HepG2 (cell line): ENCODE data around the gene CYP27B1. TPM values are rescaled to one million over a fixed set of nuclear protein-coding genes. Genes with fewer than 3 reads are reported as not detected.
A peak's percentile ranks its signal among the peaks of the same experiment; 100 is the strongest.

Experiments
- CREBL2 ChIP-seq: sonication (generic); formaldehyde crosslinking; IDR thresholded peaks from 2 replicates; pipeline ENCODE4 v1.8.1; 2023; ENCODE audit warnings: missing genetic modification reagents, mild to moderate bottlenecking, borderline replicate concordance
- E2F1 ChIP-seq: sonication (generic); formaldehyde crosslinking; IDR thresholded peaks from 2 replicates; pipeline ENCODE4 v1.5.0; 2020; ENCODE audit warnings: missing genetic modification reagents
- GABPA ChIP-seq, 2 experiments: IDR thresholded peaks; 2 replicates each; pipeline ENCODE4 v1.6.1; 2011 to 2016; ENCODE audit warnings: low read depth in 2 of 2, low read length in 1 of 2, missing biosample characterization in 1 of 2, missing genetic modification characterization in 1 of 2
- JUND ChIP-seq: sonication (generic); formaldehyde crosslinking; IDR thresholded peaks from 2 replicates; pipeline ENCODE4 v1.8.0; 2022; ENCODE audit warnings: mild to moderate bottlenecking, missing genetic modification reagents
- TCF12 ChIP-seq, 2 experiments: fragments of 450-650 bp in 1 of 2; sonication (generic) in 1 of 2; formaldehyde crosslinking in 1 of 2; IDR thresholded peaks; 2 replicates each; pipeline versions ENCODE4 v1.6.1 to v1.8.0; 2017 to 2022; ENCODE audit warnings: antibody characterized with exemption in 1 of 2, mild to moderate bottlenecking in 1 of 2, missing genetic modification reagents in 1 of 2, moderate library complexity in 1 of 2
- ZBTB33 ChIP-seq: sonication (generic); formaldehyde crosslinking; IDR thresholded peaks from 2 replicates; pipeline ENCODE4 v1.4.0; 2020; ENCODE audit warnings: missing genetic modification reagents
- ZBTB37 ChIP-seq: sonication (generic); formaldehyde crosslinking; IDR thresholded peaks from 2 replicates; pipeline ENCODE4 v1.4.0; 2020; ENCODE audit warnings: mild to moderate bottlenecking, missing genetic modification reagents
- ZNF496 ChIP-seq: sonication (generic); formaldehyde crosslinking; IDR thresholded peaks from 2 replicates; pipeline ENCODE4 v1.8.1; 2023; ENCODE audit warnings: mild to moderate bottlenecking, moderate library complexity, missing genetic modification reagents; ENCODE audit not compliant: insufficient replicate concordance
- ZNF512 ChIP-seq: sonication (generic); formaldehyde crosslinking; IDR thresholded peaks from 2 replicates; pipeline ENCODE4 v1.4.0; 2020; ENCODE audit warnings: mild to moderate bottlenecking, missing genetic modification reagents
- ZNF567 ChIP-seq: sonication (generic); formaldehyde crosslinking; IDR thresholded peaks from 2 replicates; pipeline ENCODE4 v1.8.1; 2023; ENCODE audit warnings: mild to moderate bottlenecking, missing genetic modification reagents, borderline replicate concordance
- ZNF605 ChIP-seq: sonication (generic); formaldehyde crosslinking; IDR thresholded peaks from 2 replicates; pipeline ENCODE4 v1.8.0; 2022; ENCODE audit warnings: mild to moderate bottlenecking, missing genetic modification reagents
- ZNF75D ChIP-seq: sonication (generic); formaldehyde crosslinking; IDR thresholded peaks from 2 replicates; pipeline ENCODE4 v1.8.1; 2023; ENCODE audit warnings: missing genetic modification reagents, mild to moderate bottlenecking, borderline replicate concordance
- ZNF772 ChIP-seq: sonication (generic); formaldehyde crosslinking; IDR thresholded peaks from 2 replicates; pipeline ENCODE4 v1.5.0; 2020; ENCODE audit warnings: mild to moderate bottlenecking, missing genetic modification reagents
- polyA plus RNA-seq, 8 experiments: library from polyadenylated mRNA; depleted of rRNA in 3 of 8; stranded (reverse) in 7 of 8; unstranded in 1 of 8; fragments of >200 nt; fragmentation: Illumina TruSeq in 4 of 8; extraction: Trizol in 4 of 8; gene quantifications; 2 replicates each; pipeline versions ENCODE4 v1.2.1 to v1.2.3, GENCODE V29; 2011 to 2016; ENCODE audit warnings: low read depth in 4 of 8, missing spikeins in 1 of 8, mixed read lengths in 1 of 8; ENCODE audit not compliant: insufficient read depth in 1 of 8
- total RNA-seq, 5 experiments: library from RNA; depleted of rRNA; stranded (reverse); fragments of >200 nt; fragmentation: Illumina TruSeq; extraction: Trizol; gene quantifications; 2 replicates each; pipeline ENCODE4 v1.2.3, GENCODE V29; 2016; ENCODE audit warnings: low read depth in 1 of 5

The CYP27B1 gene
- total and polyA plus RNA-seq, 2 of the 13 experiments (the other 11 are each of a cell fraction or from before 2014, with no cell fraction given) = 2.3 to 3.0 TPM

GRCh38 chr12:57764662-57765002 lies 2.2 kb downstream of the CYP27B1 start (continued):
- no peak for TF ChIP-seq ZNF512 (CRISPR knock-in tag)
- TF ChIP-seq ZBTB37 (CRISPR knock-in tag) = no peak
- TF ChIP-seq GABPA (IDR thresholded peaks at IDR 0.05; ENCODE audit: low read depth, low read length) = peak; percentile 50
- TF ChIP-seq GABPA (CRISPR knock-in tag; IDR thresholded peaks at IDR 0.05; ENCODE audit: low read depth) = no peak
- TF ChIP-seq ZNF496 (CRISPR knock-in tag) = no peak
- no peak for TF ChIP-seq CREBL2 (CRISPR knock-in tag)
- peak; percentile 53; the same call in 1 of the 2 replicates for TF ChIP-seq ZBTB33
- TF ChIP-seq ZNF772 (CRISPR knock-in tag) = 0 out of 2 replicates have a peak, but pooled peaks have one; percentile 39
- TF ChIP-seq E2F1 (CRISPR knock-in tag) = no peak
- no peak for TF ChIP-seq JUND (CRISPR knock-in tag)
- no peak for TF ChIP-seq ZNF605 (CRISPR knock-in tag)
- no peak for TF ChIP-seq ZNF567
- TF ChIP-seq ZNF75D (CRISPR knock-in tag) = no peak
- no peak for TF ChIP-seq TCF12 (IDR thresholded peaks at IDR 0.05)
- TF ChIP-seq TCF12 (CRISPR knock-in tag; IDR thresholded peaks at IDR 0.05) = peak; percentile 13; the same call in 1 of the 2 replicates
